Pancreas (tissue), 10 donors: ENCODE data around the gene CDKAL1. TPM values are rescaled to one million over a fixed set of nuclear protein-coding genes. Genes with fewer than 3 reads are reported as not detected.

ENCODE experiments used
- ATAC-seq, 4 donors: fragments of 200-7000 bp; cut with Tn5 transposase; one replicate each; pipeline versions ENCODE4 v1.8.0 to v1.9.1; 2020; ENCODE audit warnings: mild to moderate bottlenecking in 4 of 4, moderate library complexity in 4 of 4
- DNase-seq, 6 donors: peaks; one replicate each; pipeline ENCODE4 v3.0.0-alpha.2; 2020
- FAIRE-seq: peaks from 2 replicates; lab custom pipeline; 2012; peaks lifted over from hg19 to GRCh38; lab: Jason Lieb, UNC
- H3K27ac ChIP-seq, 4 donors: fragments of 200-600 bp; sonication (generic); 1 replicate in 3 of 4; 2 replicates in 1 of 4; pipeline versions ENCODE4 v1.5.0 to v1.8.0; 2020
- H3K27me3 ChIP-seq, 4 donors: fragments of 200-600 bp; one replicate each; pipeline ENCODE4 v1.8.0; 2021
- H3K36me3 ChIP-seq, 3 donors: fragments of 200-600 bp; sonication (generic) in 1 of 3; one replicate each; pipeline versions ENCODE4 v1.5.0 to v1.8.0; 2020 to 2021
- H3K4me1 ChIP-seq, 3 donors: fragments of 200-600 bp; one replicate each; pipeline ENCODE4 v1.8.0; 2021
- H3K4me3 ChIP-seq, 4 donors: fragments of 200-600 bp; sonication (generic) in 2 of 4; one replicate each; pipeline versions ENCODE4 v1.5.0 to v1.8.0; 2020 to 2021
- H3K9me3 ChIP-seq, 4 donors: fragments of 200-600 bp; one replicate each; pipeline ENCODE4 v1.8.0; 2021
- WGBS, 2 donors: extraction: QIAGEN DNeasy Blood & Tissue Kit; methylation state at CpG; one replicate each; pipeline ENCODE4 v1.1.7; 2013; 5-methylcytosine and 5-hydroxymethylcytosine counted together
- intact Hi-C, 3 donors: fragments of 100-400 bp; cut with DNase I; formaldehyde crosslinking; loops; one replicate each; pipeline versions ENCODE4 v1.11.1 to v1.14.2; 2022
- polyA plus RNA-seq, 2 donors: library from polyadenylated mRNA; stranded (reverse); fragments of 200-250 nt; gene quantifications; one replicate each; pipeline ENCODE4 v1.2.3, GENCODE V29; 2013
- total RNA-seq, 6 donors: library from RNA; stranded (reverse); fragmentation: NEBNext Ultra II Directional in 4 of 6; extraction: Animal tissue kit (Norgen Biotek cat#: 25700) in 4 of 6; gene quantifications; one replicate each; pipeline versions ENCODE4 v1.2.1 to v1.2.4, GENCODE V29; 2021 to 2023
- TF ChIP-seq, protein P1 (sequence below), 4 donors: fragments of 200-600 bp; sonication (generic) in 3 of 4; IDR thresholded peaks; one replicate each; pipeline versions ENCODE4 v1.5.0 to v1.8.0; 2021; ENCODE audit warnings: antibody characterized with exemption in 4 of 4
- donor health status: healthy with polysubstance abuse.
- donor health status: DM: no; HTN: no; CAD: no; lungs with moderate emphysema.
- donor health status: DM: no; HTN: no; CAD: no.
- donor health status: control.
- donor health status: control.
- donor health status: Bipolar disorder and iron deficiency.
- donor health status: DM: yes; HTN: yes; CAD: no.
- donor health status: DM: no; HTN: no; CAD: no.
- donor health status: DM: no; HTN: no; CAD: no.
- donor health status: DM: yes; HTN: yes; CAD: no.

CDKAL1 gene
- total and polyA plus RNA-seq, 8 donors, result 3.3 to 11.7 (median 8.2) TPM

GRCh38 chr6:20652299-20653084, 118.2 kb downstream of the CDKAL1 start:
- ATAC-seq (peak in 2 of 4 donors; percentile 16 to 34), DNase-seq (no peak), FAIRE-seq (no peak)
- TF ChIP-seq, protein P1, sequence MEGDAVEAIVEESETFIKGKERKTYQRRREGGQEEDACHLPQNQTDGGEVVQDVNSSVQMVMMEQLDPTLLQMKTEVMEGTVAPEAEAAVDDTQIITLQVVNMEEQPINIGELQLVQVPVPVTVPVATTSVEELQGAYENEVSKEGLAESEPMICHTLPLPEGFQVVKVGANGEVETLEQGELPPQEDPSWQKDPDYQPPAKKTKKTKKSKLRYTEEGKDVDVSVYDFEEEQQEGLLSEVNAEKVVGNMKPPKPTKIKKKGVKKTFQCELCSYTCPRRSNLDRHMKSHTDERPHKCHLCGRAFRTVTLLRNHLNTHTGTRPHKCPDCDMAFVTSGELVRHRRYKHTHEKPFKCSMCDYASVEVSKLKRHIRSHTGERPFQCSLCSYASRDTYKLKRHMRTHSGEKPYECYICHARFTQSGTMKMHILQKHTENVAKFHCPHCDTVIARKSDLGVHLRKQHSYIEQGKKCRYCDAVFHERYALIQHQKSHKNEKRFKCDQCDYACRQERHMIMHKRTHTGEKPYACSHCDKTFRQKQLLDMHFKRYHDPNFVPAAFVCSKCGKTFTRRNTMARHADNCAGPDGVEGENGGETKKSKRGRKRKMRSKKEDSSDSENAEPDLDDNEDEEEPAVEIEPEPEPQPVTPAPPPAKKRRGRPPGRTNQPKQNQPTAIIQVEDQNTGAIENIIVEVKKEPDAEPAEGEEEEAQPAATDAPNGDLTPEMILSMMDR (IDR thresholded peaks at IDR 0.05), result no peak
- H3K9me3 ChIP-seq, result no peaks in the 10 kb centered on the region
- no peak overlapping the region for H3K4me3 ChIP-seq
- no peaks in the 10 kb centered on the region for H3K27me3 ChIP-seq
- H3K36me3 ChIP-seq, result no peaks in the 10 kb centered on the region
- H3K4me1 ChIP-seq, result peaks cover 0 to 13% (median 0%) of the 10 kb centered on the region in 3 donors
- H3K27ac ChIP-seq, result no peak overlapping the region
- WGBS, 2 donors, result 55 to 56% methylated on average over 8 of the region's 8 CpGs
- intact Hi-C loops, result no loop called here

DNA sequence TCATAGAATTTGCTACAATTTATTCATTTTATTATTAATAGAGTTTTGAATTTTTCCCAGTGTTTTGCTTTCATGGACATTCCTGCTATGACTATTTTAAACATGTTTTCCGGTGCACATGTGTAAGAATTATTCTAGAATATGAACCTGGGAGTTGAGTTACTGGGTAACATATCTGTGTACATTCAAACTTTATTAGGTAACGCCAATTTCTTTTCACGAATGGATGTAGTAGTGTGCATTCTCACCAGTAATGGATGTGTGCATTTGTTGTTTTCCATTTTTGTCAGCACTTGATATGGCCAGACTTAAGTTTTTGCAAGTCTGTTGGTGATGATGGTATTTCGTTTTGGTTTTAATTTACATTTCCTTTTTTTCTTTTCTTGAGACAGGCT, 118.8 kb downstream of the CDKAL1 start:
- Histone ChIP-seq H3K9me3 (no peaks in the 10 kb centered on the region), H3K36me3 (no peaks in the 10 kb centered on the region), H3K4me3 (no peak overlapping the region), H3K4me1 (peaks cover 0 to 19% (median 6%) of the 10 kb centered on the region in 3 donors), H3K27ac (no peak overlapping the region), H3K27me3 (no peaks in the 10 kb centered on the region)
- DNase-seq, result no peak
- intact Hi-C loops, result no loop called here
- TF ChIP-seq, protein P1 (IDR thresholded peaks at IDR 0.05), result no peak
- FAIRE-seq, result no peak
- no peak for ATAC-seq
- 94% methylated on average over 4 of the region's 4 CpGs for WGBS, 2 donors

DNA sequence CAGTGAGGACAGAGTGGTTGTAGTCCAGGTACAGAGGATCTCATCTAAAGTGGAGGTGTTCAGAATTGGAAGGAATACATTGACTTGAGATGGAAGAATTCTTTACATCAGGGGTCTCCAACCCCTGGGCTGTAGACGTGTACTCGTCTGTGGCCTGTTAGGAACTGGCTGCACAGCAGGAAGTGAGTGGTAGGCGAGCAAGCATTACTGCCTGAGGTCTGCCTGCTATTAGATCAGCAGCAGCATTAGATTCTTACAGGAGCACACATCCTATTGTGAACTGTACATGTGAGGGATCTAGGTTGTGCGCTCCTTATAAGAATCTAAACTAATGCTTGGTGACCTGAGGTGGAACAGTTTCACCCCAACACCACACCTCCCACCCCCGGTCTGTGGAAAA, 121.1 kb downstream of the CDKAL1 start:
- DNase-seq (no peak), FAIRE-seq (no peak), ATAC-seq (no peak)
- no peaks in the 10 kb centered on the region for H3K36me3 ChIP-seq
- no peak overlapping the region for H3K27ac ChIP-seq
- H3K4me1 ChIP-seq, result peaks cover 0 to 15% (median 13%) of the 10 kb centered on the region in 3 donors
- H3K9me3 ChIP-seq, result no peaks in the 10 kb centered on the region
- no peak overlapping the region for H3K4me3 ChIP-seq
- no peaks in the 10 kb centered on the region for H3K27me3 ChIP-seq
- WGBS, 2 donors, result 96% methylated on average over 5 of the region's 5 CpGs
- intact Hi-C loops, result no loop called here
- TF ChIP-seq, protein P1 (IDR thresholded peaks at IDR 0.05), result no peak

- H3K27me3 ChIP-seq, result no peaks in the 10 kb centered on the region
- no peak for ATAC-seq
- peaks cover 0 to 33% (median 33%) of the 10 kb centered on the region in 3 donors for H3K4me1 ChIP-seq
- no peak for FAIRE-seq
- intact Hi-C loops, result no loop called here
- TF ChIP-seq, protein P1 (IDR thresholded peaks at IDR 0.05), result no peak
- H3K9me3 ChIP-seq, result no peaks in the 10 kb centered on the region
- DNase-seq, result no peak
- whole genome bisulfite sequencing, 2 donors, result 49 to 50% methylated on average over 2 of the region's 2 CpGs
- H3K4me3 ChIP-seq, result no peak overlapping the region
- H3K36me3 ChIP-seq, result no peaks in the 10 kb centered on the region
- H3K27ac ChIP-seq, result no peak overlapping the region
Observed at GRCh38 chr6:20657274-20657800, 123.1 kb downstream of the CDKAL1 start.

GRCh38 chr6:20658053-20658452, 123.8 kb downstream of the CDKAL1 start:
- Histone ChIP-seq H3K36me3 (no peaks in the 10 kb centered on the region), H3K27ac (no peak overlapping the region), H3K4me3 (no peak overlapping the region), H3K9me3 (no peaks in the 10 kb centered on the region), H3K27me3 (no peaks in the 10 kb centered on the region), H3K4me1 (peaks cover 0 to 36% (median 29%) of the 10 kb centered on the region in 3 donors)
- WGBS, 2 donors, result 82 to 90% methylated on average over 2 of the region's 2 CpGs
- TF ChIP-seq, protein P1 (IDR thresholded peaks at IDR 0.05), result no peak
- ATAC-seq (no peak), DNase-seq (no peak), FAIRE-seq (no peak)
- intact Hi-C loops, result no loop called here
